ENCODE results near the gene UBTD1.

The UBTD1 gene

DNA sequence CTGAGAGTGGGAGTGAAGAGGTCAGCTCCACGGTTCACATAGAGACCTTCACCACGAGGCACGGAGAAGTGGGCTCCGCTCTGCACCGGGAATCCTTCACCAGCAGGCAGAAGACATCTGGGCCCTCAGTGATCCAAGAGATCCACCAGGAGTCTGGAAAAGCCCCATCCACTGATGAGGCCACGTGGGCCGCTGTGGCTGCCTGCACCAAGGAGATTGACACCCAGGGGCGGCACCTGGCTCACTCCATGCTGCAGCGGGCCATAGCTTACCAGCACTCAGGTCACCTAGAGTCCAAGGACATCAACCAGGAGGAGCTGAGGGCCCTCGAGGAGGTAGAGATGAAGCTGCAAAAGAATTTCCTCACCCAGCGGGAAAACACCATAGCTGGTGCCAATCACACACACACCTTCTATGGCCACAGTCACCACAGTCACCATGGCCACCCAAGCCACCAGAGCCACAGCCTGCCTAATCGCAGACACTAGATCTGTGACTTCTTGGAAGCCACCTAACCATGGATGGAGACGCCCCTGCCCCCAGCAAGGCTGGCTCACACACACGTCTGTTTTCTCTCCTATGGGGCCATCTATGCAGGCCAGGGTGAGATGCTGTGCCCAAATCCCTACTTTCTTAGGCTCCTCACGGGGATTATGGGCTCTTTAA, 91.5 kb downstream of the UBTD1 start:
- DNase-seq: no peak

DNA sequence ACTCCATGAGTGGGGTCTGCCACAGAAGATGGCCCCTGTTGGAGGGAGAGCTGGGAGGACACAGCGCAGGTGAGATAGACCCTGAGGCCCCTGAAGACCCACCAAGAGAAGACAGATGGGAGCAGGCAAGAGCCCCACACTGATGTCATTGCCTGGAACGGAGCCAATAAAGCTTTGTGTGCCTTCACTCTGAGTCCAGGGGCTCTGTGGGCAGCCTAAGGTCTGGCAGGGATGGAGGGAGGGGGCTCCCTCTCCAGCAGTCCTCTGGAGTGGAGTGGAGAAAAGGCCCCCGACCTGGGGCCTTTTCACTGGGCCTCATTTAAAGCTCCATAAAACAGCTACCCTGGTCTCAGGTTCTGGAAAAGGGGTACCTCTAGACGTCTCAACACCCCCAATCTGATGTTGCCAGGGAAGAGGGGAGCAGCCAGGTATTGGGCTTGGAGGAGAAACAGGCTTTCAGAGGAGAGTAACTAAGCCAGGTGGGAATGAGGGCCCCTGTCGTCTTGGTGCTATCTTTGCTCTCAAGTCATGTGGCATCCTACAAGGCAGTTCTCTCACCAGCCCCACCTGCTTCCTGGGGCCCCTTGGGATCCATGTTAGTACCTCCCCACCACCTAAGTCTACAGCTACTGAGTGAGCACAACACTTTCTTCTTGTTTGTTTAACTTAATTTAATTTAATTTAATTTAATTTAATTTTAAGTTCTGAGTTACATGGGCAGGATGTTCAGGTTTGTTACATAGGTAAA, 92.2 kb downstream of the UBTD1 start:
- no peak for DNase-seq

DNA sequence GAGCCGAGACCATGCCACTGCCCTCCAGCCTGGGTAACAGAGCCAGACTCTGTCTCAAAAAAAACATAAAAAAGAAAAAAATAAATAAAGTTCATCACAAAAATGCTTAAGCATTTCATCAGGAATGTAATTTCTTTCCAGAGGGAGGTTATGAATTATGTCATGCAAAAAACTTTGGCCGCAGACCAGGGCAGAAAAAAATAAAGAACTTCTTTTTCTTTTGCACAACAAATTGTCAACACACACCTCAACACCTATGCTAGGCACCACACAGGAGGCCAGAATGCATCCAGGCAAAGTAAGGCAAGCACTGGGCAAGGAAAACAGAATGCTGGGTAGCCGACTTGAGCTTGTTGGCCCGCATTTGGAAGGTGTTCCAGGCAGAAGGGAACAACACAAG, 94.7 kb downstream of the UBTD1 start:
- DNase-seq: no peak

- DNase-seq: peak; percentile 8
These were observed 97.7 kb downstream of the UBTD1 start for GRCh38 chr10:97596101-97597082.

DNA sequence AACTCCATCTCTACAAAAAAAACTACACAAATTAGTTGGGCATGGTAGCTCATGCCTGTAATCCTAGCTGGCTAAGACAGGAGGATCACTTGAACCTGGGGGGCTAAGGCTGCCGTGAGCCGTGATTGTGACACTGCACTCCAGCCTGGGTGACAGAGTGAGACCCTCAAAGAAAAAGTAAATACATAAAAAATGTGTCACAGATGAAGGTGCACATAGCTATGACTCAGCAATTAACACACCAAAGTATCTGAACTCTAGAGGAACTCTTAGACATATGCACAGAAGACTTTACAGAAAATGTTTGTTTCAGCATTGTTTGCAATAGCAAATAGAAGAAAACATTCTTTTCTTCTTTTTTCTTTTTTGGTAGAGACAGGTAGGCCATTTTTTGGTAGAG, 99.1 kb downstream of the UBTD1 start:
- DNase-seq: no peak

DNA sequence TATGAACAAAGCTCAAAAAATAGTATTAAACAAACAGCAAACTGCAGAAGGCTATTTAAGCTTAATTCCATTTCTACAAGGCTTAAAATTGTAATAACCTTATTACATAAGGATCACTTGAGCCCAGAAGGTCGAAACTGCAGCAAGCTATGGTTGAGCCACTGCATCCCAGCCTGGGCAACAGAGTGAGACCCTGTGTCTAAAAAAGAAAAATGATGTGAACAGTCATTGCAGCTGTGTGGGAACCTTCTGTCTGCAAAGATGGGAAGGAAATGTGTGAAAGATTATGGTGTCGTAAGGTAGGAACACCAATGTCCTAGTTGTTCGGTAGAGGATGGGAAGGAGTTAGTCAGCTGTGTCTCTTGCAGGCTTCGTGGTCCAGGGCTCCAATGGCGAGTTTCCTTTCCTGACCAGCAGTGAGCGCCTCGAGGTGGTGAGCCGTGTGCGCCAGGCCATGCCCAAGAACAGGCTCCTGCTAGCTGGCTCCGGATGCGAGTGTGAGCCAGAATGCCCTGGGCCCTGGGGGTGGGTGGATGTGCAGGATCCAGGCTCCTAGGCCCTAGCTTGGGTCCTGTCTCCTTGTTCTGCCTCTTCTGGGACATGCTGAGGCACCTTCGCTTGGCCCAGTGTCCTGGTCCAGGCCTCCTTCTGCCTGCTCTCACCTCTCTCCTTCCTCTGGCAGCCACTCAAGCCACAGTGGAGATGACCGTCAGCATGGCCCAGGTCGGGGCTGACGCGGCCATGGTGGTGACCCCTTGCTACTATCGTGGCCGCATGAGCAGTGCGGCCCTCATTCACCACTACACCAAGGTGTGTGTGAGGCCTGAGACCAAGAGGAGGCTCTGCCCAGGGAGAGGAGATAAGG, 99.9 kb downstream of the UBTD1 start:
- DNase-seq: no peak

DNA sequence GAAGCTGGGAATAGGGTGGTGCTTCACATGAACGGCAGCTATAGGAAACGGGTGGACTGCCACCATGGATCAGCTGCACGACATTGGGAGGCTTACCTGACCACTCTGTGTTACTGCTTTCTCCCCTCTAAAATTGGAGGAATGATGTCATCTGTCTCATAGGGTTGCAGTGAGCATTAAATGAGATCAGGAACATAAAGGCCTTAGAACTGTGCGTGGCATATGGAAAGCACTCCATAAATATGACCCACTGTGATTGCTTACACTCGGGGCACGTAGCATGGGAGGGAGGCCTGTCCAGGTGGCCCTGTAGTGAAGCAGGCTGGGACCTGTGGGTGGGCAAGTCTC, 100.5 kb downstream of the UBTD1 start:
- DNase-seq: no peak

DNA sequence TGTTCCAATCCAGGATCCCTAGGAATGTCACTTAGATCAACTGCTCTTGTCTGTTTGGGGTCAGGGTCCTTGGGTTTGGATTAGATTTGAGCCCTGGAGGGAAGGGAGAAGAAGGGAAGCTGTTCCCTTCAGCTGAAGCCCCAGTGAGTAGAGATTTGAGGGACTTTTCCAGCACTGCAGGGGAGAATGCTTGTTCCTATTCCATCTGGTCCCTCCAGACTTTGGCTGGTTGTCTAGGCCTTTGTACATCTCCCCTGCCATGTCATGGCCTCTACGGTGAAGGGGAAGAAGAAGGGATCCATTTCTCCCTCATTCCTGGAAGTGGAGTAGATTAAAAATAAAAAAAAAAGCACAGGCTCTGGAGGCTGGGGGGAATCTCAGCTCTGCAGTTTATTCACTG, 101.9 kb downstream of the UBTD1 start:
- DNase-seq: no peak

DNA sequence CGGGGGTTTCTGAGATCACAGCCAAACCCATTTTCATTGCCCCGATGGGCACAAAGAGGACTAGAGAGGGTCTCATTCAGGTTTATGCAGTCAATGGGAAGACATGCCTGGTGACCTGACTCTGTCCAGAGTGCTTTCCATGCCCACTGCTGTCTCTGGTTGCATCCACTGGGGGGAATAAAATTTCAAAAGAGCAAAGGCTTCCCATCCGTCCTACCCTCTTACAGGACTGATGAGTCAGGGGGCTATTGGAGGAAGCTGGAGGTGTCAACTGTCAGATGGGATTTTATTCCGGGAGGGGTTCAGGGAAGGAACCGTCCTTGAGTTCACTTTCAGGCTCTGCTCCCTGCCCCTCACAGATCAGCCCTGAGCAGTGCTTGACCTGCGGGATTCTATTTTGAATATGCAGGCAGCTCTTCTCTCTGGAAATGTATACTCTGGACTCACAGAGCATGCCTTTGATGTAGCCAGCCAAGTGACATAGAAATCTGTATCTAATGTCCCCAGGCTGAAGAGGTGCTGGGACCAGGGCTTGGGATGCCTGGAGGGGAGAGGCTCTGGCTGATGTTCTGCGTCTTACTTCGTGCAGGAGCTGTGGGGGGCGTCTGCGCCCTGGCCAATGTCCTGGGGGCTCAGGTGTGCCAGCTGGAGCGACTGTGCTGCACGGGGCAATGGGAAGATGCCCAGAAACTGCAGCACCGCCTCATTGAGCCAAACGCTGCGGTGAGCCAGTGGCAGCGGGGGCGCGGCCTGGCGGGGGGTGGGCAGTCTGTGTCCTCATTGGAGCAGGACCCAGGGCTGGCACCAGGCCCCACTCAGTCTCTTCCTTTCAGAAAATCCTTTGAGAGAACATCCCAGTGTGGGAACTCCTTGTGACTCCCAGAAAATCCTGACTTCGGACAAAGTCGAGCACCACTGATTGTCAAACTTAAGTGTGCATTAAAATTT, 102.8 kb downstream of the UBTD1 start:
- DNase-seq: no peak

DNA sequence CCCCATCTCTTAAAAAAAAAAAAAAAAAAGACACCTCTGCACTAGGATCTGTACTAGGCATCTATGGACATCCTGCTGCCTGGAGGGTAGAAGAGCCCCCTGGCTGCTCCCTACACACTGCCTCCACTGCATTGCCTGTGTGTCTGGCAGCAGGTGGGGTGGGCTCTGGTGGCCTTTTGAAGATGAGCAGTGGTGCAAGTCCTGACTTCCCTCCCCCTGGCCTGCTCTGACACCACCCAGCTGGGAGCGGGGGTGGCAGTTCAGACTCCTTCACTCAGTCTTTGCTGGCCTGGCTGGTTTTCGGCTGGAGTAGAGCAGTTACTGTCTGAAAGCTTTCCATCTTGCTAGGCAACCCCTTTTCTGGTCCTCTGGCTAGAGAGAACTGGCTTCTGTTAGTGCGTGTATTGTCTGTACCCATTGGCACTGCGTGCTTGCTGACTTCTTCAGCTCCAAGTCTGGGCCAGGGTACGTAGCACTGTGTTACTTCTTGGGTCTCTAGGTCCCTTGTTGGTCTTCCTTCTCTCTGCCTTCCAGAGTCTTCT, 108.4 kb downstream of the UBTD1 start:
- no peak for DNase-seq

DNA sequence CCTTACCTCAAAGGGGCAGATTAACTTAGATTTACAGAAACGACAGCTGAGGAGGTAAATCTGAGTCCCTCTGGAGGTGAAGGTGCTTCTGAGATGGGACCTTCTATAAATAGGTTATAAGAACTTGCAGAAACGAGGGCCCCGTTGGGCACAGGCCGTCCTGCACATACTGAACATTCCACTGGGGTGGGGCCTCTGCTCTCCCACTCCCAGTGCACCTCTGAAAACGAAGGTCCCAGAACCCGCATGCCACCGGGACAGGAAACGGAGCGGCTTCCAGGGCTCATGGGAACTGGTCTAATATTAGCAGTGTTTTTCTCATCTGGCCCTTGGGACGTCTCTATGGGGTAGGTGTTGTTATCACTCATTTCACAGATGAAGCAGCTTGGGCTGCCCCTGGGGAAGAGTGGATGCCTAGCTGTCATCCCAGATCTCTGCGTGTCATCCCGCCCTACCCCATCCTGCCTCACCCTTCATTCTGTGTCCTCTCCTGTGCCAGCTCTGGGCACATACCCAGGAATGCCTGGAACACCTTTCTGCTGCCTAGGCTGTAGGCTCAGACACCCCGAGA, 110.4 kb downstream of the UBTD1 start:
- no peak for DNase-seq

DNA sequence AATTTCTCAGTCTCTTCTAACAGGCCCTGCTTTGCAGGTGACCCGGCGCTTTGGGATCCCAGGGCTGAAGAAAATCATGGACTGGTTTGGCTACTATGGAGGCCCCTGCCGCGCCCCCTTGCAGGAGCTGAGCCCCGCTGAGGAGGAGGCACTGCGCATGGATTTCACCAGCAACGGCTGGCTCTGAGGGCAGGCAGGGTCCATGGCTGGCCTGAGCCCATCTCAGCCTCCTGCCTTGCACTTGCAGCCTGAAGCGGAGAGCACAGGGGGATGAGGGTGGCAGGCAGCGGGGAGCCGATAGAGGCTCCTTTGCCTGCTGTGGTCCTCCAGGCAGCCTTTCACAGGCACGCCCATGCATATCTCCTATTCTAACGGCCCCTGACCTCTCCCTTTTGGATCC, 112.7 kb downstream of the UBTD1 start:
- DNase-seq: no peak

- peak; percentile 16 for DNase-seq
These were observed 113.7 kb downstream of the UBTD1 start for GRCh38 chr10:97612386-97612785.

DNA sequence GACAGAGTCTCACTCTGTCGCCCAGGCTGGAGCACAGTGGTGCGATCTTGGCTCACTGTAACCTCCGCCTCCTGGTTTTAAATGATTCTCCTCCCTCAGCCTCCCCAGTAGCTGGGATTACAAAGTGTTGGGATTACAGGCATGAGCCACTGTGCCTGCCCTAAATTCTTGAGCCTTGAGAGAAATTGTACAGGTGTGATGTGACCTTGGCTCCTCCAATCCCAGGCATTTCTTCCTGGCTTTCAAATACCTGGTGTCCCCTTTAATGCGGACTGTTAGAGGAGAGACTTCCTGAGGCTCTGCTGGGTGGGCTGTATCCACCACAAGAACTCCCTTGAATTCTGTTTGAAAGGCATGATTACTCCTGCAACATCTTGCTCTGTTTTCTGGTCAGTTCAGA, 119.6 kb downstream of the UBTD1 start:
- DNase-seq: no peak

GRCh38 chr10:97618733-97619132, 120.0 kb downstream of the UBTD1 start:
- DNase-seq: no peak

Data from inflammatory macrophage treated with lipopolysaccharide for 4 hours (primary cell).